ENCODE data around the gene SH2B2.
"Not testable (repeated sequence)": the region's sequence is repeated elsewhere in the genome, so short reads cannot be mapped to it uniquely, and the experiment has no call there.

SH2B2 gene

DNA sequence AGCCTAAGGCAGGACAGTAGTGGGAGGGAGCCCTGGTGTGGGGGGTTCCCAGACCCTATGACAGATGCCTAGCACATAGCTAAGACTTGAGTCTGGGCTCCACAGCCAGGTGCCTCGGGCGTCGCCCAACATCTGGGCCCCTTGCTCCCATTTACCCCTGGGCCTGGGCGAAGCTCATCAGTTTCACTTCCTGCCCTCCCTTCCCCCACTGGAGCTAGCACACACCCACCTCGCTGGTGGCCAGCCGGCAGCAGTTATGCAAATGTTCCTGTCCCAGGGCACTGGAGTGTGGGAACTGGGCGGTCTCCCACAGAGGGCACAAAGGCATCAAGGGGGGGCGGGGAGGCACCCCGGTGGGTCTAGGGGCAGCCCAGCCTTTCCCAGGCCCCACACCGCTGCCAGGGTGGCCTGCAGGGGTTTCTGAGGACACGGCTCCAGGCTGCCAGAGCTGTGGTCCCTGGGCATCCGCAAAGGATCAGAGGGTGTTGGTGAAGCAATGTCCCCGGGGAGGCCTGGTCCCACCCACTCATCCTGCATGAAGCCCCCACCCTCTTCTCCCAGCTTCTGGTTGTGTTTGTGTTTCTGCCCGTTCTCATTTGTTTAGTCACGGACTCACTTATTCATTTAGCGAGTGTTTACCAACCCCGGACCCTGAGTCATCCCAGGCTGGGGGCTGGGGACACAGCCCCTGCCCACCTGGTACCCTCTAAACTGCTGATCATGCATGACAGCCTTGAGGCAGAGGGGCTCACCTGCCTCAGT, 20.4 kb downstream of the SH2B2 start:
- DNase-seq = peak; percentile 99

DNA sequence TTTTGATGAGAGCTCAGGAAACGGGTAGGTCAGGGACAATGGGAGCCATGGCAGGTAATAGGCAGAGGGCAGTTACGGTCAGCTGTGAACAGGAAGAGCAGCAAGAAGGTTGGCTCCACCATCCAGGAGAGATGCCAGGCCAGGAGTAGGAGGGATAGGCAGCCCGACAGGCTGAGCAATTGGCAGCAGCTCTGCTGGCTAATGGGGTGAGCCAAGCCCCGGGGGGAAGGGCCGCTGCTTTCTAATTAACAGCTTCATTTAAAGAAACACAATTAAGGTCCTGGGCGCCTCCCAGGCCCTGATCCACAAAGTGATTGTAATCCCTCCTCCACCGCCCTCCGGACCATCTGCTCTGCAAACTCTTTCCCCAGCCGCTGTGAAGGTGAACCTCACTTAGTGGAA, 23.7 kb downstream of the SH2B2 start:
- DNase-seq = no peak

DNA sequence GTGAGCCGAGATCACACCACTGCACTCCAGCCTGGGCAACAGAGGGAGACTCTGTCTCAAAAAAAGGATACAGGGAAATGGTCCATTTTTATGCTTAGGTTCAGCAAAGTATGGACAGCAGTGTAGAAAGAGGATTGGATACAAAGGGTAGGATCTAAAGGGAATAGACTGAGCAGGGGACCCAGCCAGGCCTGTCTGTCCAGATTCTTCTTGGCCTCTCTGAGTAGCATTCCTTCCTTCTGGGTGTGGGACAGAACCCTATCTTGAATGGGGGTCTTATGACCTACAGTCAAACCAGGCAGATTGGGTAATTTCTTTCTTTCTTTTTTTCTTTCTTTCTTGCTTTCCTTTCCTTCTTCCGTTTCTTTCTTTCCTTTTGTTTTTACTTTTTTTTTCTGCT, 25.6 kb downstream of the SH2B2 start:
- no peak for DNase-seq

DNA sequence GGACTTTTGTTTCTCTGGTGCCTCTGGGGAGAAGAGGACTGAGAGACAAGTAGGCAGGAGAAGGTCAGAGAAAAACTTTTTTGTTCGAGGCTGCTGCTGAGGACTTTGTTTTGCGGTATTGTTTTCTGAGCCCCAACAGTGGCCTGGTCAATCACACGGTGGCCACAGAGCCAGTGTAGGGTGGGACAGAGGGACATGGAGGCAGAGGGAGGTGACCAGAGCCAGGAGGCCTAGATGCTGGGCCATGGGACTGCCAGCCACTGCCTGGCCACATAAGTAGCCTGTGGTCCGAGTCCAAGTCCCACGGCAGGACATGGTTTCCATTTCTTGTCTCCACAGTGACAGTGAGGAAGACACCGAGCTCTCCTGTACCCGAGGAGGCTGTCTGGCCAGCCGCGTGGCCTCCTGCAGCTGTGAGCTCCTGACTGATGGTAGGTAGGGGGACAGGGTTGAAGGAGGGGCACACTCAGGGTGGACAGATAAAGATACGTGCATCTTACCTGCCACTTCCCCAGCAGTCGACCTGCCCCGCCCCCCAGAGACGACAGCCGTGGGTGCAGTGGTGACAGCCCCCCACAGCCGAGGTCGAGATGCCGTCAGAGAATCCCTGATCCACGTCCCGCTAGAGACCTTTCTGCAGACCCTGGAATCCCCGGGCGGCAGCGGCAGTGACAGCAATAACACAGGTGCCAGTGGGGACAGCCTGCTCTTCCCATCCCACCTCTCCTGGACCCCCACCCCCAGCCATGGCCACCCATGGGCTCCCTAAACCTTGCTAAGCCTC, 27.5 kb downstream of the SH2B2 start:
- DNase-seq = no peak

DNA sequence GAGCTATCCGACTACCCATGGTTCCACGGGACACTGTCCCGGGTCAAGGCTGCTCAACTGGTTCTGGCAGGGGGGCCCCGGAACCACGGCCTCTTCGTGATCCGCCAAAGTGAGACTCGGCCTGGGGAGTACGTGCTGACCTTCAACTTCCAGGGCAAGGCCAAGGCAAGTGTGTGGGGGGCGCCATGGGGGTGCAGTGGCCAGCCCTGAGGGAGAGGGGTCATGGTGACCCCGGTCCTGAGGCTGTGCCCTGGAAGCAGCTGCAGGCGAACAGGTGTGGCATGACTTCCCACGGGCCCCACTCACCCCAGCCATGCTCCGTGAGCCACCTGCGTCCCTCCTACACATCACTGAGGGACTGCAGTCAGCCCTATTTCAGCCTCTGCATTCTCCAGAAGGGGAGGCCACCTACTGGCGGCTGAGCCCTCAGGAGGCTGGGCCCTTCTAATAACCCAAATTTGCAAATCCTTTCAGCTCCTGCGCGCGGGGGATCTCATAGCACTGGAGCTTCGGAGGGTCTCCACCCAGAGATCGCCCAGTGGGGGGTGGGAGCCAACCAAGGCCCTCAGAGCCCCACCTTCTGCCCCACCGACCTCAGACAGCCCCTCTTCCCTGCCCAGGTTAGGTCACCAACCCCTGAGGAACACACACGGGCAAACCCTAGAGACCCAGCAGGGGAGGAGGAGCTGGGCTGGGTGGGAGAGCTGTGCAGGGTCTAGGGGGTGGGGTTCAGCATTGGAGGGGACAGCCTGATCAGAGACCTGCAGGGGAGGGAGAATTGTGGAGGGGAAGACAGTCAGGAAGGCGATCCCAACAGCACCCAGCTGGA, 30.8 kb downstream of the SH2B2 start:
- no peak for DNase-seq

DNA sequence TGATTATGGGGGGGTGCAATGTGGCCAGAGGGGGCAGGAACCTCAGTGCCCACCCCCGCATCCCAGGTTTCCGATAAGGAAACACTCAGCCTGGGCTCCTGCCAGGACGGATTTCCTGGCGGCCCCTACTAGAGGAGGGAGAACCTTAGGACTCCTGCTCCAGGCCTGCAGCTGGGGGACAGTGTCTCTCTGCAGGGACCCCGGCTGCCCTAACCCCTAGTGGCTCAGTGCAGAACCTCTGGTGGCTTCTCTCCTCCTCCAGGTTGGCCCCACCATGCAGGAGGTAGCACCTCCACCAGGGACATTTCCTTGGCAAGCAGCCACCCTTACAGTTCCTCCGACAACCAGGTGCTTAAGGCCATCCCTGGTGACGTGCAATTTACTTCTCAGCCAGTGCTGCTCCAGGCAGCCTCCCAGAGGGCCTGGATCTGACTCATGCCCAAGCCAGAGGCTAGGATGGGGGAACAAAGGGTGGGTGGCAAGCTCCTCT, 31.9 kb downstream of the SH2B2 start:
- no peak for DNase-seq

DNA sequence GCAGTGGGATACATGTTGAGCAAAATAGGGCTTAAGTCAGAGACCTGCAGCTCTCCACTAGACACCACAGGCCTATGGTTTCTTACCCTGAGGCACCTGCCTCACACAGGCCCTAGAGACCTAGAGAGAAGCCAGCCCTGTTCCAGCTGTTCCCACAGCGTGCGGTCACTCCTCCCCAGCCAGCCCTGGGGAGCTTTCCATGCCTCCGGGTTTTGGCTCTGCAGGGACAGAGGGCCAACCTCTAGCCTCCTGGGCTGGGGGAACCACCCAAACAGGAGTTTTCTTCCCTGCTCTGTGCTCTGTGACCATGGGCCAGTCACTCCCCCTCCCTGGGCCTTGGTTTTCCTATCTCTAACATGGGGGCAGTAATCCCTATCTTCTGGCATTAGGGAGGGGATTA, 33.0 kb downstream of the SH2B2 start:
- no peak for DNase-seq

DNA sequence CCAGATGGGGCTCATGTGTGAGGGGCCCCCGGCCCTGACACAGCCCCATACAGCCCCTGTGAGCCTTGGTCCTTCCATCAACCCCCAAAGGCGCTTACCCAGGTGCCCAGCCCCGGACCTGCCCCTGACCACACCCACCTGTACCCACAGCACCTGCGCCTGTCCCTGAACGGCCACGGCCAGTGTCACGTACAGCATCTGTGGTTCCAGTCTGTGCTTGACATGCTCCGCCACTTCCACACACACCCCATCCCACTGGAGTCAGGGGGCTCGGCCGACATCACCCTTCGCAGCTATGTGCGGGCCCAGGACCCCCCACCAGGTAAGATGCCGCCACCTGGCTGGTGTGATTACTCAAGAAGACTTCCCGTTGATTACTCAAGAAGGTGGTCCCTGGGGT, 33.5 kb downstream of the SH2B2 start:
- no peak for DNase-seq

DNA sequence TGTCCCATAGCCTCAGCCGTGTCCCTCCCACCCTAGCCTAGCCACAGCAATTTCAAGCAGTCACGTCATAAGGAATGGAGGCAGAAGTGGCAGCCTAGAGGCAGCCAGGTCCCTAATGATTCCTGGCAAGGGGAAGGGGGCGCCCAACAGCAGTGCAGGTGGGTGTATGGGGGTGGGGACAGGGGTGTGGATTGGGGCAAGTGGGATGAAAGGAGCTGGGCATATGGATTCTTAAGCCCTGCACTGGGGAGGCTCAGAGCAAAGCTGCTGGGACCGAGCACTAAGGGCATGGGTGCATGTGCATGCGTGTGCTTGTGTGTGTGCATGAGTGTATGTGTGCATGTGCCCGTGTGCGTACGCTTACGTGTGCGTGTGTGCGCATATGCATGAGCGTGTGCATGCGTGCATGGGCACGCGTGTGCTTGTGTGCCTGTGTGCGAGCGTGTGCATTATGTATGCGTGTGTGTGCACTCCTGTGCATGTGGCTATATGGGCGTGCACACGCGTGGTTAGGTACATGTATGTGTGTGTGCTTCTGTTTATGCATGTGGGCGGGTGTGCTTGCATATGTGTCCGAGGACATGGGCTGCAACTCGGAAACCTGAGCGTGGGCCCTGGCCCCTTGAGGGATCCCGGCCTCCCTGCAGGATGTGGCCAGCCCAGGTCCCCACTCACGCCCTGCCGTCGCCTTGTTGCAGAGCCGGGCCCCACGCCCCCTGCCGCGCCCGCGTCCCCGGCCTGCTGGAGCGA, 34.1 kb downstream of the SH2B2 start:
- no peak for DNase-seq

DNA sequence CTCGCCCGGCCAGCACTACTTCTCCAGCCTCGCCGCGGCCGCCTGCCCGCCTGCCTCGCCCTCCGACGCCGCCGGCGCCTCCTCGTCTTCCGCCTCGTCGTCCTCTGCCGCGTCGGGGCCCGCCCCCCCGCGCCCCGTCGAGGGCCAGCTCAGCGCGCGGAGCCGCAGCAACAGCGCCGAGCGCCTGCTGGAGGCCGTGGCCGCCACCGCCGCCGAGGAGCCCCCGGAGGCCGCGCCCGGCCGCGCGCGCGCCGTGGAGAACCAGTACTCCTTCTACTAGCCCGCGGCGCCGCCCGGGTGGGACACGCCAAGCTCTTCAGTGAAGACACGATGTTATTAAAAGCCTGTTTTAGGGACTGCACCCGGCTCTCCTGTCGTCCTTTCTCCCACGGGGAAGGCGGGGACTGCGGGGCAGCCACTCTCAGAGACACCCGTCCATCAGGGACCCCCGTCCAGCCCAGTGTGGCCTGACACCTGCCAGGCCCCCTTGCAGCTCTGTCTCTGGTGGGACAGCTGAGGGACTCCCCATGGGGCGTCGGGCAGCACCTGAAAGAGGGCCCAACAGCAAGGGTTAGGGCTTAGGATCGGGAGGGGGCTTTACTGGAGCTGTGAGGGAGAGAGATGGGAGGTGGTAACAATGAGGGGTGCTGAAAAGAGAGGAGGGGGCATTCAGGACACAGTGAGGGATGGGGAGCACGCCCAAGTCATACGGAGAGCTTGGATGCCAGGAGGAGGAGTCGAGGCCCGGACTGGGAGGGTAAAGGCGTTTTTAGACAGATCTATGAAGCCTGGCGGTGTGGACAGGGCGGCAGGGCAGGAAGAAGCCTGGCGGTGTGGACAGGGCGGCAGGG, 34.9 kb downstream of the SH2B2 start:
- no peak for DNase-seq

DNA sequence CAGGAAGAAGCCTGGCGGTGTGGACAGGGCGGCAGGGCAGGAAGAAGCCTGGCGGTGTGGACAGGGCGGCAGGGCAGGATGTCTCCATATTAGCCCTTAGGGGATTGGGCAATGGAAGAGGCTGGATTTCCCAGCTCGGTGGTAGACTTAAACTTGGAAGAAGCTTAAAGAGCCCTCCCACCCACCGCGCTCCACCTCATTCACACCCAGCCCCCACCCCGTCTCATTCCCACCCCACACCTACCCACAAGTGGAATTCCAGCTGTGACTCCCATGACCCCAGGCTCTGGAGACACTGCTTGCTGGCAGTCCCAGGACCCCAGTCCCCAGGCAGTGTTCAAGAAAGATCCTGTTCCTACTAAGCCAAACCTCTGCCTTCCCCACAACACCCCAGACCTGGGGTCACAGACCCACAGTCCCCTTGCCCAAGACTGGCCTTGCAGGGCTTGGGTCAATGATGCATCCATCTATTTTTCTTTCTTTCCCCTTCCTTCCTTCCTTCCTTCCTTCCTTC, 35.6 kb downstream of the SH2B2 start:
- no peak for DNase-seq

DNA sequence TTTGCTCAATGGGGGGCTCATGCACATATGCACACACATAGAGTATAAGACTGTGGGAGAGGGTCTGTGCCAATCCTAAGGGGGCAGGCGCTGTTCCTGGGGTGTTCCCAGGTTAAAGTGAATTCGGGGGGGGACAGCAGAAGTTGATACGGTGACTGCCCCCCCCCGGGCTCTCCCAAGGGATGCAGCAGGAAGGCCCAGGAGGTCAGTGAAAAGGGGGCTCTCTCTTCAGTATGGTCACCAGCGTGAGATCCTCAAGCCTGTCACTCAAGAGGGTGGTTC, 37.2 kb downstream of the SH2B2 start:
- no peak for DNase-seq

DNA sequence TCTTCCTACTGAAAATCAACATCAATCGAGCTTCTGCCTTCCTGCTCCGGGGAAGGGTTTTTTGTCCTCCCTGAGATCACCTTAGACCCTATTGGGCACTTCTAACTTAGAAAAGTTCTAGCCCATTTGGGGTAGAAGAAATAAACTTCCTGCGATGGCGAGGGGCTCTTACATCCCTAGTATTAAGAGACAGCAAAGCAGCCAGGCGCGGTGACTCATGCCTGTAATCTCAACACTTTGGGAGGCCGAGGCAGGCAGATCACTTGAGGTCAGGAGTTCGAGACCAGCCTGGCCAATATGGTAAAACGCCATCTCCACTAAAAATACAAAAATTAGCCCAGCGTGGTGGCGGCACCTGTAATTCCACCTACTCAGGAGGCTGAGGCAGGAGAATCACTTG, 38.4 kb downstream of the SH2B2 start:
- DNase-seq = not testable (repeated sequence)

DNA sequence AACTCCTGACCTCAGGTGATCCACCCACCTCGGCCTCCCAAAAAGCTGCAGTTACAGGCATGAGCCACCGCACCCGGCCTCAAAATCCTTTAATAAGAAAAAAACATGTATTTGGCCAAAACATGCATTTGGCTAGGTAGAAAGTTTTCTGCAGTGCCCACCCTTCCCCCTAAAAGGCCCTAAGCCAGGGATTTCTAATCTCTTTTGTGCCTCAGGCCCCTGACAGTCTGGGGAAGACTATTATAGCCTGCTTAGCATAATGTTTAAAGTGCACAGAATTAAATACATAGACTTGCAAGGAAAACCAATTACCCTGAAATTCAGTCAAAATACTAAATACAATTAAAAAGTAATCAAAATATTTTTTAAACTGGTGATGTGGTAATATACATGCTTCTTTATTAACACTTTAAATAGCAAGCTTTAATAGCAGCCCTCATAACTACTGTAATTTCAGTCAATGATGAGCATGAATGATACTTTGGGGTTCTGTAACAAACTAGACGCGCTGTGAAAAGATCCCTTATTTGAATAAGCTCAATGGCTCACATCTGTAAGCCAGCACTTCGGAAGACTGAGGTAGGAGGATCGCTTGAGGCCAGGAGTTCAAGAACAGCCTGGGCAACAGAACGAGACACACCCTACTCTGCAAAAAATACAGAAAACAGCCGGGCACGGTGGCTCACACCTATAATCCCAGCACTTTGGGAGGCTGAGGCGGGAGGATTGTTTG, 39.7 kb downstream of the SH2B2 start:
- DNase-seq = no peak

DNA sequence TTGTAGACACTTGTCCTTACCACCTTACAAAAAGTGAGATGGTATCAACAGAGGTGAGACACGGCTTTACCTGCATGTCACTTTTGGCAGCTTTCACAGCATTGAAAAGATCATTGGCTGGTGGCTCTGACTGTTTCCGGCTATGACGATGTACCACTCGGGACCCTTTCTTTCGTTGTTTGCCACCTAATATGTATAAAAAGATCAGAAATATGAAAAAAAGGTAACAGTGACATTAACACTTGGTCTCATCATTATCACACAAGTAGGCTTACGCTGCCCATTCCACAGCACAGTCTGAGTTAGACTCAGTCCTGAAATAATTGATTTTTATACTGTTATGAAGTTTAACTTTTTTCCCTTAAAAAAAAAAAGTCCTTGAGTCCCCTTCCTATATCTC, 40.5 kb downstream of the SH2B2 start:
- not testable (repeated sequence) for DNase-seq

DNA sequence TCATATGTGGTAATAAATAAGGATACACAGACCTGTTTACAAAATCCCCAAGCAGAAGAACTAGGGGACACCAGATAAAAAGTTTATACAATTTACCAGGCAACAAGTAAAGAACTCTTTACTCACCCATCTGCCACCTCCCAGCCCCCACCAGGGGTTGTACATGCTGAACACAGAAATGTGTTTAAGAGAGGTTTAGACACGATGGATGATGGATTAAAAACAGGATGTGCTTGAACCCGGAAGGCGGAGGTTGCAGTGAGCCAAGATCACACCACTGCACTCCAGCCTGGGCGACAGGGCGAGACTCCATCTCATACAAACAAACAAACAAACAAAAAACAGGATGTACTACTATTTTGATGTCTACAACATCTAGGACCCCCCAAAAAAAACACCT, 42.2 kb downstream of the SH2B2 start:
- not testable (repeated sequence) for DNase-seq

DNA sequence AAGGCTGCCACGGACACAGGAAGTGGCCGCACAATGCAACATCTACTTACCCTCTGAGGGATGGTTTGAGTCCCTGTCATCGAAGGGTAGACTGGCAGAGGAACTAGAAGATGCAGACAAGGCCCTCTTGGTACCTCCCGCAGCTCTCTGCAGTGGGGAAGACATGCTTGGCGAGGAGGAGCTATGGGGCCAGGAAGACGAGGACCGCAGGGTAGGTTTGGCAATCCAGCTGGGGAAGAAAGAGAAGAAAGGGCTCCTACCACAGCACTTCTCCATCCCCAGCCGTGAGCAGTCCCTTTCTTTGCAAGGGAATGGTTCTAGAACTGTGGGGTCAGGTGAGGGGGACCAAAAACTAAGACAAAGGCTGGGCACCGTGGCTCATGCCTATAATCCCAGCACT, 42.7 kb downstream of the SH2B2 start:
- DNase-seq = not testable (repeated sequence)

DNA sequence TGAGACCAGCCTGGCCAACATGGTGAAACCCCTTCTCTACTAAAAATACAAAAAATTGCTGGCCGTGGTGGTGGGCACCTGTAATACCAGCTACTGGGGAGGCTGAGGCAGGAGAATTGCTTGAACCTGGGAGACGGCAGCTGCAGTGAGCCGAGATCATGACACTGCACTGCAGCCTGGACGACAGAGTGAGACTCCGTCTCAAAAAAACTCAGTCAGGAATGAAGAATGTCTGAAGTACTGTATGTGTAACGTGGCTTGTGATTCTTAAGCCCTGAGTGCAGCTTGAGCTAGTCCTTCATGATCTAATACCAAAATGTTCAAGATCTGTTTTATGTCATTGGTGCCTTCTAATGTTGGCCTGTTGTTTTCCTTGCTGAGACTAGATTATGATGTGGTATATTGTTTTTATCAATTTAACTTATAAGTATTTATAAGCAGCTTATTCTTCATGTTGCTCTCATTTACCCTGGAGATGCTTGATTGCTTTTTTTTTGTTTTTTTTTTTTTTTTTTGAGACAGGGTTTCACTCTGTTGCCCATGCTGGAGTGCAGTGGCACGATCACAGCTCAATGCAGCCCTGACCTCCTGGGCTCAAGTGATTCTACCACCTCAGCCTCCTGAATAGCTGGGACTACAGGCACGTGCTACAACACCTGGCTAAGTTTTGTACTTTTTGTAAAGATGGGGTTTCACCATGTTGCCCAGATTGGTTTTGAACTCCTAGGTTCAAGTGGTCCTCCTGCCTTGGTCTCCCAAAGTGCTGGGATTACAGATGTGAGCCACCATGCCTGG, 44.2 kb downstream of the SH2B2 start:
- not testable (repeated sequence) for DNase-seq

DNA sequence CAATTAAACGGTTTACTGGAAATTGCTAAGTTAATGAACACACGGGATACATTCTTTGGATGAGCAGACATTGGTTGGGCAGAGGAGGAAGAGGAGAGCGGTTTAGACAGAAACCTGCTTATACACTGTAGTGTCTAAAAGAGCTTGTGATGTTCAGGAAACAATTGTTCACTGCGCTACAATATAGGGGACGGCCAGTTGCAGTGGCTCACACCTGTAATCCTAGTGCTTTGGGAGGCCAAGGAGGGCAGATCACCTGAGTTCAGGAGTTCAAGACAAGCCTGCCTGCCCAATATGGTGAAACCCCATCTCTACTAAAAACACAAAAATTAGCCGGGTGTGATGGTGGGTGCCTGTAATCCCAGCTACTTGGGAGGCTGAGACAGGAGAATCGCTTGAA, 48.9 kb downstream of the SH2B2 start:
- not testable (repeated sequence) for DNase-seq

DNA sequence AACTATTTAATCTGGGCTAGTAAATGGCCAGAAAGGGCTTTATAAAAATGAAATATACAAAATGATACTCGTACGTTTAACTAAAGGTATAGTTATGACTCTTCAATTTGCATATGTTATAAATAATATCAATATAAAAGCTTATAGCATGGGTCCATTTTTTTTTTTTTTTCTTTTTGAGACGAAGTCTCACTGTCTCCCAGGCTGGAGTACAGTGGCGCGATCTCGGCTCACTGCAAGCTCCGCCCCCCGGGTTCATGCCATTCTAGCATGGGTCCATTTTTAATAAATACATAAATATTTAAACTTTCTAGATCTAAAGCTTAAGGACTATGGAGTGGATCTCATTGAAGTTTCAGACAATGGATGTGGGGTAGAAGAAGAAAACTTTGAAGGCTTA, 50.3 kb downstream of the SH2B2 start:
- DNase-seq = not testable (repeated sequence)
